ENCODE measurements around the gene NUP210L. TPM values are rescaled to one million over a fixed set of nuclear protein-coding genes. Genes with fewer than 3 reads are reported as not detected.
"Not testable (repeated sequence)": the region's sequence is repeated elsewhere in the genome, so short reads cannot be mapped to it uniquely, and the experiment has no call there.

The NUP210L gene
- total RNA-seq, 2 donors from 2014 or later: 0.07 to 0.11 TPM

DNA sequence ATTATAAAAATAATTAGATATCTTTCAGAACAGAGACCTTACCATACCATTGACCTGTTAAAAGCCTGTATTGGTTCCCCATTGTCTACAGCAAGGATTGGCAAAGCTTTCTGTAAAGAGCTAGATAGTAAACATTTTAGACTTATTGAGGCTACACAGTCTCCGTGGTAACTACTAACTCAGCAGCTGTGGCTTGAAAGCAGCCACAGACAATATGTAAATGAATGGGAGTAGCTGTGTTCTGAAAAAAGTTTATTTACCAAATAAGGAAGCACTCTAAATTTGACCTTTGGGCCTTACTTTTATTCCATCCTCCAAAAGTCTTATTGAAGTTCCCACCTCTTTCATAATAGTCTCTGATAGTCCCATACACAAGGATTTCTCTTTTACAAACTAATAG lies 39.7 kb downstream of the NUP210L start:
- Histone ChIP-seq H3K9ac (ENCODE audit: extremely low read depth, low read length, poor library complexity, severe bottlenecking) (no peak overlapping the region), H3K27me3 (ENCODE audit: control insufficient read depth, insufficient read depth, low read length, poor library complexity, severe bottlenecking) (peaks cover 4% of the 10 kb centered on the region), H3K36me3 (ENCODE audit: control insufficient read depth, insufficient read depth, low read length) (no peaks in the 10 kb centered on the region), H3K4me1 (ENCODE audit: control insufficient read depth, insufficient read depth, low read length) (no peaks in the 10 kb centered on the region), H3K4me3 (ENCODE audit: low read length) (no peak overlapping the region), H3K9me3 (ENCODE audit: control insufficient read depth, low read length) (no peaks in the 10 kb centered on the region), H3K27ac (ENCODE audit: low read depth, low read length) (no peak overlapping the region)
- DNase-seq: no peak
- WGBS, 2 experiments (ENCODE audit: insufficient coverage in 1 of 2, insufficient read length in 1 of 2): 67% methylated on average over 1 of the region's 1 CpG; no CpG with 5 or more reads in 1 of the 2 experiments
- Mint-ChIP-seq H3K9me3 (no peaks in the 10 kb centered on the region), H3K36me3 (ENCODE audit: low read depth) (no peaks in the 10 kb centered on the region), H3K27me3 (ENCODE audit: insufficient read depth) (no peaks in the 10 kb centered on the region), H3K4me3 (no peak overlapping the region), H3K27ac (no peak overlapping the region), H3K4me1 (no peaks in the 10 kb centered on the region)
- TF ChIP-seq, protein P1, sequence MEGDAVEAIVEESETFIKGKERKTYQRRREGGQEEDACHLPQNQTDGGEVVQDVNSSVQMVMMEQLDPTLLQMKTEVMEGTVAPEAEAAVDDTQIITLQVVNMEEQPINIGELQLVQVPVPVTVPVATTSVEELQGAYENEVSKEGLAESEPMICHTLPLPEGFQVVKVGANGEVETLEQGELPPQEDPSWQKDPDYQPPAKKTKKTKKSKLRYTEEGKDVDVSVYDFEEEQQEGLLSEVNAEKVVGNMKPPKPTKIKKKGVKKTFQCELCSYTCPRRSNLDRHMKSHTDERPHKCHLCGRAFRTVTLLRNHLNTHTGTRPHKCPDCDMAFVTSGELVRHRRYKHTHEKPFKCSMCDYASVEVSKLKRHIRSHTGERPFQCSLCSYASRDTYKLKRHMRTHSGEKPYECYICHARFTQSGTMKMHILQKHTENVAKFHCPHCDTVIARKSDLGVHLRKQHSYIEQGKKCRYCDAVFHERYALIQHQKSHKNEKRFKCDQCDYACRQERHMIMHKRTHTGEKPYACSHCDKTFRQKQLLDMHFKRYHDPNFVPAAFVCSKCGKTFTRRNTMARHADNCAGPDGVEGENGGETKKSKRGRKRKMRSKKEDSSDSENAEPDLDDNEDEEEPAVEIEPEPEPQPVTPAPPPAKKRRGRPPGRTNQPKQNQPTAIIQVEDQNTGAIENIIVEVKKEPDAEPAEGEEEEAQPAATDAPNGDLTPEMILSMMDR (conservative IDR thresholded peaks at IDR 0.05): no peak

DNA sequence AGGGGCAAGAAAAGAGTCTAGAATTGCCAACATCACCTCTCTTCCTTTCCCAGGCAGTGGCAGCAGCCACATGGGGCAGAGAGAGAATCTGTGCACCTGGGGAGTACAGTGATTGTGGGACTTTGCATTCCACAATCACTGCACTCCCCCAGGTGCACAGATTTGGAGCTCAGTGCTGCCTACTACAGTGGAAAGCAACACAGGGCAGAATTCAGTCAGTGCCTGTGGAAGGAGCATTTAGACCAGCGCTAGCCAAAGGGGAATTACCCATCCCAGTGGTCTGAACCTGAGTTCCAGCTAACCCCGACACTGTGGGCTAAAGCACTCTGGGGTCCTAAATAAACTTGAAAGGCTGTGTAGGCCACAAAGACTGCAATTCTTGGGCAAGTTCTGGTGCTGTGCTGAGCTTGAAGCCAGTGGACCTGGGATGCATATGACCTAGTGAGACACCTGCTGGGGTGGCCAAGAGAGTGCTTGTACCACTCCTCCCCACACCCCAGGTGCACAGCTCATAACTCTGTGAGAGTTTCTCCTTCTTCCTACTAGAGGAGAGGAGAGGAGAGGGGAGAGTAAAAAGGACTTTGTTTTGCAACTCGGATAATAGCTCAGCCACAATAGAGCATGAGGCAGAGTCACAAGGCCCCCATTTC lies 50.3 kb downstream of the NUP210L start:
- Histone ChIP-seq H3K27me3 (ENCODE audit: control insufficient read depth, insufficient read depth, low read length, poor library complexity, severe bottlenecking) (no peaks in the 10 kb centered on the region), H3K27ac (ENCODE audit: low read depth, low read length) (no peak overlapping the region), H3K36me3 (ENCODE audit: control insufficient read depth, insufficient read depth, low read length) (no peaks in the 10 kb centered on the region), H3K9me3 (ENCODE audit: control insufficient read depth, low read length) (no peaks in the 10 kb centered on the region), H3K4me1 (ENCODE audit: control insufficient read depth, insufficient read depth, low read length) (peaks cover 6% of the 10 kb centered on the region), H3K4me3 (ENCODE audit: low read length) (no peak overlapping the region), H3K9ac (ENCODE audit: extremely low read depth, low read length, poor library complexity, severe bottlenecking) (peak overlapping the region; percentile 7)
- WGBS, 2 experiments (ENCODE audit: insufficient coverage in 1 of 2, insufficient read length in 1 of 2): 65 to 80% methylated on average over 2 to 3 of the region's 3 CpGs
- Mint-ChIP-seq H3K36me3 (ENCODE audit: low read depth) (no peaks in the 10 kb centered on the region), H3K27me3 (ENCODE audit: insufficient read depth) (no peaks in the 10 kb centered on the region), H3K4me1 (peaks cover 20% of the 10 kb centered on the region), H3K9me3 (no peaks in the 10 kb centered on the region), H3K27ac (peak overlapping the region; percentile 66), H3K4me3 (no peak overlapping the region)
- peak; percentile 63 for DNase-seq
- TF ChIP-seq, protein P1 (conservative IDR thresholded peaks at IDR 0.05): peak; percentile 66

DNA sequence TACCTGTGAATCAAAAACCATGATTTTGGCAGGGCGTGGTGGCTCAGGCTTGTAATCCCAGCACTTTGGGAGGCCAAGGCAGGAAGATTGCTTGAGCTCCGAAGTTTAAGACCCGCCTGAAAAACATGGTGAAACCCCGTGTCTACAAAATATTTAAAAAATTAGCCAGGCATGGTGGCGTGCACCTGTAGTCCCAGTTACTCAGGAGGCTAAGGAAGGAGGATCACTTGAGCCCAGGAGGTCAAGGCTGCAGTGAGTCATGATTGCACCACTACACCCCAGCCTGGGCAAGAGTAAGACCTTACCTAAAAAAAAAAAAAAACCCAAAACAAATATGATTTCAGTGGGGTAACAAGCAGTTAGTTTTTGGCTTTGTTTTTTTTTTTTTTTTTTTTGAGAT lies 54.7 kb downstream of the NUP210L start:
- not testable (repeated sequence) for H3K27ac ChIP-seq (ENCODE audit: low read depth, low read length); H3K4me3 Mint-ChIP-seq; H3K27ac Mint-ChIP-seq; H3K27me3 ChIP-seq (ENCODE audit: control insufficient read depth, insufficient read depth, low read length, poor library complexity, severe bottlenecking); H3K36me3 ChIP-seq (ENCODE audit: control insufficient read depth, insufficient read depth, low read length); H3K9ac ChIP-seq (ENCODE audit: extremely low read depth, low read length, poor library complexity, severe bottlenecking); H3K27me3 Mint-ChIP-seq (ENCODE audit: insufficient read depth); H3K9me3 ChIP-seq (ENCODE audit: control insufficient read depth, low read length); H3K9me3 Mint-ChIP-seq; H3K36me3 Mint-ChIP-seq (ENCODE audit: low read depth); DNase-seq; H3K4me3 ChIP-seq (ENCODE audit: low read length); H3K4me1 ChIP-seq (ENCODE audit: control insufficient read depth, insufficient read depth, low read length)
- WGBS, 2 experiments (ENCODE audit: insufficient coverage in 1 of 2, insufficient read length in 1 of 2): 82 to 93% methylated on average over 4 to 5 of the region's 5 CpGs
- peaks cover 14% of the 10 kb centered on the region for H3K4me1 Mint-ChIP-seq

DNA sequence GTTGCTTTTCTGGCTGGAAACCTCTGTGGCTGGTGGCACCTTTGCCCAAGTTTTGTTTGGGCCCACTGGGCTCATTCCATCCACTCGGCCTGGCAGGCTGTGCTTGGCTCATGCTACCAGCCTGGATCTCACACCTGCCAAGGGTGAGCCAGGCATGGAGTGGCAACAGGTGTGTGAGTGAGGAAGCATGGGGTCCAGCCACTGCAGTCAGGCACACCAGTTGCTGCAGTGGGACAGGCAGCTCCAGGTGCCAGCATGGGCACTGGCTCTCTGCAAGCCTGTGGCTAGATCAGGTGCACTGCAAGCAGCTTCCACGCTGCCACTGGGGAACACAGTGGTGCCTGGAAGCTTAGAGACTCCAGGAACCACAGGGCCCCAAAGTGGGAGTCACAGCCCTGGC lies 57.0 kb downstream of the NUP210L start:
- H3K9me3 Mint-ChIP-seq: no peaks in the 10 kb centered on the region
- H3K9me3 ChIP-seq (ENCODE audit: control insufficient read depth, low read length): no peaks in the 10 kb centered on the region
- H3K27ac Mint-ChIP-seq: no peak overlapping the region
- no peaks in the 10 kb centered on the region for H3K27me3 Mint-ChIP-seq (ENCODE audit: insufficient read depth)
- no peak overlapping the region for H3K4me3 ChIP-seq (ENCODE audit: low read length)
- TF ChIP-seq, protein P1 (conservative IDR thresholded peaks at IDR 0.05): no peak
- H3K4me1 ChIP-seq (ENCODE audit: control insufficient read depth, insufficient read depth, low read length): no peaks in the 10 kb centered on the region
- H3K27me3 ChIP-seq (ENCODE audit: control insufficient read depth, insufficient read depth, low read length, poor library complexity, severe bottlenecking): no peaks in the 10 kb centered on the region
- H3K4me1 Mint-ChIP-seq: no peaks in the 10 kb centered on the region
- WGBS, 2 experiments (ENCODE audit: insufficient coverage in 1 of 2, insufficient read length in 1 of 2): 83 to 89% methylated on average over 1 to 2 of the region's 2 CpGs
- no peak overlapping the region for H3K27ac ChIP-seq (ENCODE audit: low read depth, low read length)
- H3K36me3 ChIP-seq (ENCODE audit: control insufficient read depth, insufficient read depth, low read length): no peaks in the 10 kb centered on the region
- no peaks in the 10 kb centered on the region for H3K36me3 Mint-ChIP-seq (ENCODE audit: low read depth)
- no peak for DNase-seq
- H3K9ac ChIP-seq (ENCODE audit: extremely low read depth, low read length, poor library complexity, severe bottlenecking): no peak overlapping the region
- no peak overlapping the region for H3K4me3 Mint-ChIP-seq

Data from endodermal cell (in vitro differentiated cells).